Caco-2 (cell line): ENCODE results near the gene DLEC1. TPM values are rescaled to one million over a fixed set of nuclear protein-coding genes. Genes with fewer than 3 reads are reported as not detected.
A peak's percentile ranks its signal among the peaks of the same experiment; 100 is the strongest.

Experiments
- BruUV-seq: library from RNA; stranded (reverse); fragments of 400-500 nt; replicated peaks from 2 replicates; lab custom pipeline; 2021; lab: Mats Ljungman, UMichigan
- CTCF ChIA-PET: fragments of 300-600 bp; sonication (Branson Sonifier 250); formaldehyde crosslinking; loops from one replicate; lab custom pipeline; 2022; ENCODE audit warnings: antibody characterized with exemption; lab: Charles Lee
- POLR2A ChIA-PET: fragments of 300-600 bp; sonication (Branson Sonifier 250); formaldehyde crosslinking; loops from one replicate; lab custom pipeline; 2022; ENCODE audit warnings: antibody characterized with exemption; lab: Charles Lee
- DNase-seq, 2 experiments: peaks; one replicate each; pipeline versions ENCODE4 v3.0.0 to v3.0.0-alpha.2; 2020 to 2022
- H3K27me3 ChIP-seq: replicated peaks from 2 replicates; pipeline ENCODE4 v1.6.0; 2011; ENCODE audit warnings: low read length; ENCODE audit not compliant: control insufficient read depth, insufficient read depth
- H3K36me3 ChIP-seq: 2 replicates; pipeline ENCODE4 v1.5.1; 2011; ENCODE audit warnings: low read length; ENCODE audit not compliant: control insufficient read depth, insufficient read depth
- H3K4me1 ChIP-seq: fragments of 250-450 bp; sonication (Bioruptor Pico); 2 replicates; pipeline ENCODE4 v1.5.1; 2020; ENCODE audit warnings: mild to moderate bottlenecking
- H3K4me3 ChIP-seq: 2 replicates; pipeline ENCODE4 v1.5.1; 2011; ENCODE audit warnings: low read depth, mild to moderate bottlenecking, control low read depth, low read length
- H3K9me3 ChIP-seq: fragments of 250-450 bp; sonication (Bioruptor Pico); 2 replicates; pipeline ENCODE4 v1.5.1; 2020; ENCODE audit warnings: mild to moderate bottlenecking, moderate library complexity
- H3K27ac Mint-ChIP-seq: one replicate; pipeline ENCODE4 v1.8.0; 2022; ENCODE audit warnings: mixed read lengths; ENCODE audit not compliant: unreplicated experiment
- H3K27me3 Mint-ChIP-seq: one replicate; pipeline ENCODE4 v1.8.0; 2022; ENCODE audit warnings: mixed read lengths; ENCODE audit not compliant: insufficient read depth, unreplicated experiment
- H3K36me3 Mint-ChIP-seq: one replicate; pipeline ENCODE4 v1.8.0; 2022; ENCODE audit warnings: mild to moderate bottlenecking, mixed read lengths; ENCODE audit not compliant: insufficient read depth, unreplicated experiment
- H3K4me1 Mint-ChIP-seq: one replicate; pipeline ENCODE4 v1.8.0; 2022; ENCODE audit warnings: low read depth, mixed read lengths; ENCODE audit not compliant: unreplicated experiment
- H3K4me3 Mint-ChIP-seq: one replicate; pipeline ENCODE4 v1.8.0; 2022; ENCODE audit warnings: mild to moderate bottlenecking, moderate library complexity, mixed read lengths; ENCODE audit not compliant: unreplicated experiment
- H3K9me3 Mint-ChIP-seq: one replicate; pipeline ENCODE4 v1.8.0; 2022; ENCODE audit warnings: mixed read lengths; ENCODE audit not compliant: unreplicated experiment
- CTCF ChIP-seq, 2 experiments: fragments of 200-600 bp in 1 of 2; IDR thresholded peaks; 1 replicate in 1 of 2; 2 replicates in 1 of 2; pipeline versions ENCODE4 v1.5.1 to v1.8.0; 2011 to 2022; ENCODE audit warnings: antibody characterized with exemption in 1 of 2, control low read depth in 1 of 2, inconsistent platforms in 1 of 2, low read depth in 1 of 2, low read length in 1 of 2, mild to moderate bottlenecking in 1 of 2, moderate library complexity in 1 of 2; ENCODE audit not compliant: insufficient read depth in 1 of 2, severe bottlenecking in 1 of 2, unreplicated experiment in 1 of 2
- intact Hi-C: fragments of 100-400 bp; cut with micrococcal nuclease; formaldehyde crosslinking; loops from one replicate; pipeline ENCODE4 v1.10.0; 2022; ENCODE audit not compliant: unreplicated experiment
- total RNA-seq: library from RNA; stranded (reverse); gene quantifications from 2 replicates; pipeline ENCODE4 v1.2.3, GENCODE V29; 2022

DLEC1 gene
- total RNA-seq, 1 experiment from 2014 or later: 0.11 TPM

- peaks cover 22% of the 10 kb centered on the region for H3K36me3 Mint-ChIP-seq
- intact Hi-C loops: loop anchor here (5.0 to 10.0 kb wide), 2 partner anchors 98 to 316 kb away; partner anchors contain the start of gene ACVR2B
- peak overlapping the region; percentile 82 for H3K27ac Mint-ChIP-seq
- TSS peak; percentile 0 for BruUV-seq
- H3K9me3 Mint-ChIP-seq: no peaks in the 10 kb centered on the region
- ChIA-PET POLR2A (no interaction called here), CTCF (interaction anchor here (1.7 kb wide), 1 partner anchor 26 kb away, joined by 7 read pairs; the partner anchor contains the start of gene OXSR1)
- H3K4me1 Mint-ChIP-seq: peaks cover 18% of the 10 kb centered on the region
- no peak for DNase-seq
- peak overlapping the region; percentile 95 for H3K4me3 Mint-ChIP-seq
- H3K9me3 ChIP-seq: no peaks in the 10 kb centered on the region
- H3K4me3 ChIP-seq: peak overlapping the region; percentile 89
- H3K27me3 Mint-ChIP-seq: no peaks in the 10 kb centered on the region
- TF ChIP-seq CTCF (IDR thresholded peaks at IDR 0.05; ENCODE audit: insufficient read depth in 1 of 2, low read depth in 1 of 2, low read length in 1 of 2, severe bottlenecking in 1 of 2, unreplicated experiment in 1 of 2): no peak
- no peaks in the 10 kb centered on the region for H3K27me3 ChIP-seq
- H3K4me1 ChIP-seq: peaks cover 26% of the 10 kb centered on the region
- no peaks in the 10 kb centered on the region for H3K36me3 ChIP-seq
Observed at GRCh38 chr3:38139191-38139590, 100.2 kb downstream of the DLEC1 start.

GRCh38 chr3:38139652-38140051 lies 100.6 kb downstream of the DLEC1 start:
- H3K9me3 ChIP-seq: no peaks in the 10 kb centered on the region
- peak overlapping the region; percentile 95 for H3K4me3 Mint-ChIP-seq
- peaks cover 21% of the 10 kb centered on the region for H3K4me1 ChIP-seq
- H3K36me3 ChIP-seq: no peaks in the 10 kb centered on the region
- peak overlapping the region; percentile 89 for H3K4me3 ChIP-seq
- no peaks in the 10 kb centered on the region for H3K9me3 Mint-ChIP-seq
- H3K27me3 ChIP-seq: no peaks in the 10 kb centered on the region
- intact Hi-C loops: loop anchor here (5.0 to 10.0 kb wide), 2 partner anchors 98 to 315 kb away; partner anchors contain the start of gene ACVR2B
- H3K27me3 Mint-ChIP-seq: no peaks in the 10 kb centered on the region
- ChIA-PET POLR2A (no interaction called here), CTCF (interaction anchor here (0.5 to 1.7 kb wide), 2 partner anchors 25 to 1327 kb away, joined by 3 to 7 read pairs; partner anchors contain the start of gene OXSR1)
- H3K4me1 Mint-ChIP-seq: peaks cover 14% of the 10 kb centered on the region
- peaks cover 18% of the 10 kb centered on the region for H3K36me3 Mint-ChIP-seq
- no peak for TF ChIP-seq CTCF (IDR thresholded peaks at IDR 0.05; ENCODE audit: insufficient read depth in 1 of 2, low read depth in 1 of 2, low read length in 1 of 2, severe bottlenecking in 1 of 2, unreplicated experiment in 1 of 2)
- peak overlapping the region; percentile 82 for H3K27ac Mint-ChIP-seq
- DNase-seq: no peak
- no TSS peak for BruUV-seq

GRCh38 chr3:38140326-38141172 lies 101.5 kb downstream of the DLEC1 start:
- DNase-seq: peak in 1 of 2 experiments; percentile 35
- intact Hi-C loops: no loop called here
- no peak overlapping the region for H3K4me3 Mint-ChIP-seq
- BruUV-seq: no TSS peak
- no peaks in the 10 kb centered on the region for H3K27me3 ChIP-seq
- no peaks in the 10 kb centered on the region for H3K9me3 ChIP-seq
- POLR2A ChIA-PET: no interaction called here
- no peak overlapping the region for H3K27ac Mint-ChIP-seq
- no peak for TF ChIP-seq CTCF (IDR thresholded peaks at IDR 0.05; ENCODE audit: insufficient read depth in 1 of 2, low read depth in 1 of 2, low read length in 1 of 2, severe bottlenecking in 1 of 2, unreplicated experiment in 1 of 2)
- peaks cover 6% of the 10 kb centered on the region for H3K4me1 Mint-ChIP-seq
- CTCF ChIA-PET: interaction anchor here (0.5 to 1.2 kb wide), 2 partner anchors 158 to 1327 kb away, joined by 3 to 5 read pairs; no protein-coding TSS in a partner anchor
- H3K27me3 Mint-ChIP-seq: no peaks in the 10 kb centered on the region
- peaks cover 17% of the 10 kb centered on the region for H3K36me3 Mint-ChIP-seq
- no peaks in the 10 kb centered on the region for H3K9me3 Mint-ChIP-seq
- no peaks in the 10 kb centered on the region for H3K36me3 ChIP-seq
- H3K4me1 ChIP-seq: peaks cover 14% of the 10 kb centered on the region
- no peak overlapping the region for H3K4me3 ChIP-seq
